Stomach (tissue), 9 donors: ENCODE results near the gene XXYLT1. TPM values are rescaled to one million over a fixed set of nuclear protein-coding genes. Genes with fewer than 3 reads are reported as not detected.

Source experiments
- DNase-seq, 2 donors: peaks; one replicate each; pipeline versions ENCODE4 v3.0.0 to v3.0.0-alpha.2; 2013 to 2019
- H3K27ac ChIP-seq, 5 donors: fragments of 200-600 bp in 4 of 5; sonication (generic) in 4 of 5; one replicate each; pipeline ENCODE4 v1.5.1; 2013 to 2019; ENCODE audit warnings: mild to moderate bottlenecking in 1 of 5, moderate library complexity in 1 of 5
- H3K27me3 ChIP-seq, 3 donors: fragments of 200-600 bp; sonication (generic); one replicate each; pipeline ENCODE4 v1.5.1; 2017 to 2019; ENCODE audit warnings: mixed run types in 1 of 3
- H3K36me3 ChIP-seq, 4 donors: fragments of 200-600 bp; sonication (generic); 1 replicate in 3 of 4; 2 replicates in 1 of 4; pipeline ENCODE4 v1.5.1; 2016 to 2019
- H3K4me1 ChIP-seq, 4 donors: fragments of 200-600 bp; sonication (generic); one replicate each; pipeline ENCODE4 v1.5.1; 2016 to 2019
- H3K4me3 ChIP-seq, 4 donors: fragments of 200-600 bp; sonication (generic) in 3 of 4; one replicate each; pipeline ENCODE4 v1.5.1; 2016 to 2019; ENCODE audit warnings: mild to moderate bottlenecking in 1 of 4
- H3K9me3 ChIP-seq, 4 donors: fragments of 200-600 bp; sonication (generic); one replicate each; pipeline ENCODE4 v1.5.1; 2016 to 2019
- EP300 ChIP-seq: sonication (generic); formaldehyde crosslinking; IDR thresholded peaks from one replicate; pipeline ENCODE4 v1.6.1; 2017; ENCODE audit warnings: antibody characterized with exemption
- POLR2A ChIP-seq, 4 donors: fragments of 450-650 bp; IDR thresholded peaks; one replicate each; pipeline ENCODE4 v1.6.1; 2016; ENCODE audit warnings: antibody characterized with exemption in 4 of 4, control low read depth in 2 of 4, mild to moderate bottlenecking in 1 of 4, moderate library complexity in 1 of 4
- POLR2AphosphoS5 ChIP-seq, 3 donors: sonication (generic); formaldehyde crosslinking; IDR thresholded peaks; one replicate each; pipeline ENCODE4 v1.6.1; 2016; ENCODE audit warnings: antibody characterized with exemption in 3 of 3
- WGBS, 5 donors: extraction: QIAGEN DNeasy Blood & Tissue Kit in 3 of 5; methylation state at CpG; one replicate each; pipeline versions ENCODE4 v1.1.5 to v1.1.7; 2013 to 2018; 5-methylcytosine and 5-hydroxymethylcytosine counted together
- intact Hi-C: fragments of 100-400 bp; cut with DNase I; formaldehyde crosslinking; loops from one replicate; pipeline ENCODE4 v1.15.1; 2023; ENCODE audit warnings: low total_unique reads
- polyA plus RNA-seq, 3 donors: library from polyadenylated mRNA; stranded (reverse); fragments of 200-250 nt; gene quantifications; one replicate each; pipeline ENCODE4 v1.2.3, GENCODE V29; 2013
- total RNA-seq, 5 donors: library from RNA; depleted of rRNA; stranded (reverse); fragments of >200 nt; gene quantifications; one replicate each; pipeline versions ENCODE4 v1.1.0 to v1.2.3, GENCODE V29; 2014 to 2016
- TF ChIP-seq, protein P1 (sequence below), 7 experiments: fragments of 450-650 bp in 4 of 7; fragments of 200-600 bp in 3 of 7; sonication (generic) in 3 of 7; IDR thresholded peaks; one replicate each; pipeline ENCODE4 v1.5.1; 2016 to 2019; ENCODE audit warnings: antibody characterized with exemption in 7 of 7, control low read depth in 2 of 7, mild to moderate bottlenecking in 1 of 7
- donor health status: healthy with polysubstance abuse.
- donor health status: Bipolar disorder and iron deficiency.
- donor health status: healthy.

Gene XXYLT1
- total and polyA plus RNA-seq, 8 donors, result 2.1 to 41.5 (median 11.4) TPM; not detected in 1

DNA sequence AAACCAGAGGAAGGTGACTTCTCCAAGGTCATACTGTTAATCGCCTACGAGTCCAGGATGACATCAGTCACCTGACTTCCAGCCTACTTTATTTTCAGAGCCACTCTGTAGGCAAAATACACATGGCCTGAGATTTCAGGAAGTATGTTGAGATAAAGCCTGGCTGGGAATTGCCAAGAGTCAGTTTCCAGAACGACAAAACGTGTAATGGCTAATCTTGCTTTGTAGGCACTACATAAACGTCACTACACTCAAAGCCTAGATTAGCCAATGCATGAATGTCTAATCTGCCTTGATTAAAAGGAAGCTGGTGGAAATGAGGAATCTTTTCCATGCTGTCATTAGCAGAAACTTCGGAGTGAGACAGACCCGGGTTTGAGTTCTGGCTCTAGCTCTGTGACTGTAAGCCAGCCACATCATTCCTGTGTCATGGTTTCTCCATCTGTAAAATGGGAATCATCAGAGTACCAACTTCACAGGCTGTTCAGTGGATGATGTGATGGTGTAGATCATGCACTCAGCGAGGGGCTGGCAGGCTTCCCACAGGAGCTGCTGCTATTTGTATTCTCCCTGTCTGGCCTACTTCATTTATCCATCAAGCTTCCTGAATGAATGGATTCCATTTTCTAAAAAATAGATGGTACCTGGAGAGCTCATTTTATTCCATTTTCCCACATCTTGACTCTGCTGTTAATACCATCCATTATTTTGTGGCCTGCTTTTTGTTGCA is 241.9 kb downstream of the XXYLT1 start:
- peak overlapping the region; percentile 49 to 80 (median 58) for H3K27ac ChIP-seq
- H3K27me3 ChIP-seq, result no peaks in the 10 kb centered on the region
- H3K4me3 ChIP-seq, result no peak overlapping the region
- intact Hi-C loops, result no loop called here
- TF ChIP-seq POLR2AphosphoS5 (IDR thresholded peaks at IDR 0.05) (peak; percentile 18 to 85 (median 53)), EP300 (no peak), POLR2A (IDR thresholded peaks at IDR 0.05) (no peak)
- WGBS, 5 donors, result 33 to 51% (median 38%) methylated on average over 8 of the region's 8 CpGs
- H3K4me1 ChIP-seq, result peaks cover 17 to 42% (median 36%) of the 10 kb centered on the region in 4 donors
- H3K36me3 ChIP-seq, result no peaks in the 10 kb centered on the region
- DNase-seq, result peak; percentile 40 to 78
- no peaks in the 10 kb centered on the region for H3K9me3 ChIP-seq

GRCh38 chr3:195025884-195026200 is 245.1 kb downstream of the XXYLT1 start:
- 76 to 94% (median 85%) methylated on average over 4 of the region's 4 CpGs for WGBS, 5 donors

DNA sequence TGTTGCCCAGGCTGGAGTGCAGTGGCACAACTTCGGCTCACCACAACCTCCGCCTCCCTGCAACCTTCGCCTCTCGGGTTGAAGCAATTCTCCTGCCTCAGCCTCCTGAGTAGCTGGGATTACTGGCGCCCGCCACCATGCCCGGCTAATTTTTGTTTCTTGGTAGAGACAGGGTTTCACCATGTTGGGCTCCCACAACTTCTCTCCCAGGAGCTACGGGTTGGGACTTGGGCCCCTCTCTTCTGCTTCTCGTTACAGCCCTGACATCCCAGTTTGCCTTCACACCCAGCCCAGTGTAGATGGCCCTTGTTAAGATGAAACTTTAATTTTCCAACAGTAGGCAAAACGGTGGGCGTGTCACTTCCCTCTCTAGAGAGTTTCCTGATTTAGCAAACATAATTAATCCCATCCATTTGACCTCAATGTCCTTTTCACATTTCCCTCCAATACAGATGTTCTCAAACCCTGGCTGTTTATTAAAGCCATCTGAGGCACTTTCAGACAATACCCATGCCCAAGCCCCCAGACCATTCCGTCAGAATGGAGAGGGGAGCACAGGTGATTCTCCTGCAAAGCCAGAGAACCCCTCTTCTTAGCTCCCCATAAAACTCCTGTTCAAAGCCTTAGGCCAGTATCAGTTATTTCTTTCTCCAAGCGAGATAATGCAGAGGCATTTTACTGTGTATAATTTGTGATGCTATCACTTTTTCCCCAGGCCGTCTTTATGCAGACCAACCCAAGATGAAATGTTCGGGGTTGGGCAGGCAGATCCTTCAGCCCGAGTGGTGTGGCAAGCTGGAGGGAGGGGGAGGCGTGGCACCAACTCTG is 245.7 kb downstream of the XXYLT1 start:
- 83 to 90% (median 88%) methylated on average over 17 of the region's 17 CpGs for WGBS, 5 donors
- Histone ChIP-seq H3K27me3 (no peaks in the 10 kb centered on the region), H3K27ac (no peak overlapping the region), H3K36me3 (no peaks in the 10 kb centered on the region), H3K9me3 (no peaks in the 10 kb centered on the region), H3K4me3 (no peak overlapping the region), H3K4me1 (peaks cover under 1 to 14% (median 9%) of the 10 kb centered on the region in 4 donors)
- no peak for DNase-seq
- intact Hi-C loops, result no loop called here
- TF ChIP-seq EP300, result no peak
- TF ChIP-seq, protein P1, sequence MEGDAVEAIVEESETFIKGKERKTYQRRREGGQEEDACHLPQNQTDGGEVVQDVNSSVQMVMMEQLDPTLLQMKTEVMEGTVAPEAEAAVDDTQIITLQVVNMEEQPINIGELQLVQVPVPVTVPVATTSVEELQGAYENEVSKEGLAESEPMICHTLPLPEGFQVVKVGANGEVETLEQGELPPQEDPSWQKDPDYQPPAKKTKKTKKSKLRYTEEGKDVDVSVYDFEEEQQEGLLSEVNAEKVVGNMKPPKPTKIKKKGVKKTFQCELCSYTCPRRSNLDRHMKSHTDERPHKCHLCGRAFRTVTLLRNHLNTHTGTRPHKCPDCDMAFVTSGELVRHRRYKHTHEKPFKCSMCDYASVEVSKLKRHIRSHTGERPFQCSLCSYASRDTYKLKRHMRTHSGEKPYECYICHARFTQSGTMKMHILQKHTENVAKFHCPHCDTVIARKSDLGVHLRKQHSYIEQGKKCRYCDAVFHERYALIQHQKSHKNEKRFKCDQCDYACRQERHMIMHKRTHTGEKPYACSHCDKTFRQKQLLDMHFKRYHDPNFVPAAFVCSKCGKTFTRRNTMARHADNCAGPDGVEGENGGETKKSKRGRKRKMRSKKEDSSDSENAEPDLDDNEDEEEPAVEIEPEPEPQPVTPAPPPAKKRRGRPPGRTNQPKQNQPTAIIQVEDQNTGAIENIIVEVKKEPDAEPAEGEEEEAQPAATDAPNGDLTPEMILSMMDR (IDR thresholded peaks at IDR 0.05), result no peak
- TF ChIP-seq POLR2AphosphoS5 (IDR thresholded peaks at IDR 0.05), result no peak
- no peak for TF ChIP-seq POLR2A (IDR thresholded peaks at IDR 0.05)

More at GRCh38 chr3:195025884-195026200, 245.1 kb downstream of the XXYLT1 start:
- intact Hi-C loops, result no loop called here
- H3K27me3 ChIP-seq, result no peaks in the 10 kb centered on the region
- TF ChIP-seq POLR2A (IDR thresholded peaks at IDR 0.05) (no peak), POLR2AphosphoS5 (IDR thresholded peaks at IDR 0.05) (no peak), EP300 (no peak)
- TF ChIP-seq, protein P1 (IDR thresholded peaks at IDR 0.05), result no peak
- no peak overlapping the region for H3K27ac ChIP-seq
- no peak overlapping the region for H3K4me3 ChIP-seq
- no peaks in the 10 kb centered on the region for H3K9me3 ChIP-seq
- no peaks in the 10 kb centered on the region for H3K36me3 ChIP-seq
- peaks cover 6 to 19% (median 14%) of the 10 kb centered on the region in 4 donors for H3K4me1 ChIP-seq
- DNase-seq, result peak in 1 of 2 donors; percentile 19

DNA sequence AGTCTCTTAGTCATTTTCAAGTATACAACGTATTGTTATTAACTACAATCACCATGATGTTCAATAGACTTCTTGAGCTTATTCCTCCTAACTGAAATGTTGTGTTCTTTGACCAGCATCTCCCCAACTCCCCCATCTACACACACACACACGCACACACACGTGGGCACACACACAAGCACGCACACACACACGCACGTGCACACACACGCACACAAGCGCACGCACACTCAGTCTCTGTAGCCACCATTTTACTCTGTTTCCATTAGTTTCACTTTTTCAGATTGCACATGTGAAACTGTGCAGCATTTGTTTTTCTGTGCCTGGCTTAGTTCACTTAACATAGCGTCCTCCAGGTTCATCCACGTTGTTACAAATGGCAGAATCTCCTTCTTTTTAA is 247.0 kb downstream of the XXYLT1 start:
- 78 to 95% (median 93%) methylated on average over 11 of the region's 11 CpGs for WGBS, 5 donors
- Histone ChIP-seq H3K36me3 (no peaks in the 10 kb centered on the region), H3K4me1 (peaks cover 0 to 4% (median 0%) of the 10 kb centered on the region in 4 donors), H3K4me3 (no peak overlapping the region), H3K9me3 (no peaks in the 10 kb centered on the region), H3K27me3 (no peaks in the 10 kb centered on the region), H3K27ac (no peak overlapping the region)
- DNase-seq, result no peak
- intact Hi-C loops, result no loop called here
- TF ChIP-seq EP300 (no peak), POLR2A (IDR thresholded peaks at IDR 0.05) (no peak), POLR2AphosphoS5 (IDR thresholded peaks at IDR 0.05) (no peak)
- TF ChIP-seq, protein P1 (IDR thresholded peaks at IDR 0.05), result no peak
